Mammary epithelial cell (primary cell): ENCODE measurements around the gene HKDC1.

ENCODE experiments used
- CTCF ChIP-seq, 2 donors: IDR thresholded peaks in 1 of 2; conservative IDR thresholded peaks in 1 of 2; 2 replicates each; pipeline ENCODE4 v1.5.1; 2011 to 2012; ENCODE audit warnings: inconsistent platforms in 2 of 2, low read length in 2 of 2, mild to moderate bottlenecking in 2 of 2, control low read depth in 1 of 2, low read depth in 1 of 2; ENCODE audit not compliant: insufficient read depth in 1 of 2; ENCODE audit errors: extremely low read depth in 1 of 2
- EZH2 ChIP-seq: IDR thresholded peaks from 2 replicates; pipeline ENCODE4 v1.6.1; 2012; ENCODE audit warnings: low read length, inconsistent platforms, borderline replicate concordance

- TF ChIP-seq CTCF (conservative IDR thresholded peaks at IDR 0.05 in 1 of 2, IDR thresholded peaks at IDR 0.05 in 1 of 2; ENCODE audit: extremely low read depth in 1 of 2, insufficient read depth in 1 of 2, low read depth in 1 of 2, low read length in 2 of 2), result no peak
- no peak for TF ChIP-seq EZH2
These were observed 75.0 kb downstream of the HKDC1 start for GRCh38 chr10:69295027-69295636.
